Measurements from ENCODE around the gene ATF7IP2.

- TF ChIP-seq CTCF (conservative IDR thresholded peaks at IDR 0.05): no peak
- TF ChIP-seq EZH2 (IDR thresholded peaks at IDR 0.05; ENCODE audit: low read depth): no peak
These were observed 30.3 kb upstream of the ATF7IP2 start for GRCh38 chr16:10355589-10355988.

Data from PC-9 (cell line).